GM10248 (cell line): ENCODE measurements around the gene SEMA3C.

ENCODE experiments used
- CTCF ChIA-PET: fragments of 300-600 bp; sonication (Branson Sonifier 250); formaldehyde crosslinking; extraction: SDS; loops from one replicate; lab custom pipeline; 2021; ENCODE audit warnings: antibody characterized with exemption; lab: Yijun Ruan, JAX
- POLR2A ChIA-PET: fragments of 350-650 bp; sonication (Branson Sonifier 250); formaldehyde crosslinking; extraction: SDS; loops from one replicate; lab custom pipeline; 2020; ENCODE audit warnings: antibody characterized with exemption; lab: Yijun Ruan, JAX
- DNase-seq: peaks from one replicate; pipeline ENCODE4 v3.0.0; 2012; ENCODE audit errors: extremely low spot score
- TF ChIP-seq, protein P1 (sequence below): IDR thresholded peaks from 2 replicates; pipeline ENCODE4 v1.5.1; 2012; ENCODE audit warnings: mild to moderate bottlenecking, low read depth; ENCODE audit errors: extremely low read depth, missing control alignments, control extremely low read depth

SEMA3C gene

DNA sequence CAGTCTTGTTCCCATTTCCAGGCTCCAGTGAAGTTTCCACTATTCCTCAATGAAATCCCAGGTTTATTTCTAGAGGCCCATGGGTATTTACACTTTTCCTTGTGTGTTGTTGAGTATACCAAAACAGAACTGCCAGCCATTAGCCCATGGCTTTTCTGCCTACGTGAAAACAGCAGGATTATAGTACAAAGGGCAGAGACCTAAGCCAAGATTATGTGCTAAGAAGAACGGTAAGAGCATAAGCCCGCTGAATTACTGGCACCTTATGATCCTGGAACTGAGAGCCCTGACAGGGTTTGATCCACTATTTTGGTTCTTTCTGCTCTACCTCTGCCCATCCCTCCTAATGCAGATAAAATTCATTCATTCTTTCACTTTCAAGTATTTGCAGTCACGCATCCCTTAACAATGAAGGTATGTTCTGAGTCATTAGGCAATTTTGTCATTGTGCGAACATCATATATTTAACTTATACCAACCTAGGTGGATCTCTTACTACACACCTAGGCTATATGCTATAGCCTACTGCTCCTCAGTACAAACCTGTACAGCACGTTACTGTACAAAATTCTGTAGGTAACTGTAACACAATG lies 16.0 kb downstream of the SEMA3C start:
- TF ChIP-seq, protein P1, sequence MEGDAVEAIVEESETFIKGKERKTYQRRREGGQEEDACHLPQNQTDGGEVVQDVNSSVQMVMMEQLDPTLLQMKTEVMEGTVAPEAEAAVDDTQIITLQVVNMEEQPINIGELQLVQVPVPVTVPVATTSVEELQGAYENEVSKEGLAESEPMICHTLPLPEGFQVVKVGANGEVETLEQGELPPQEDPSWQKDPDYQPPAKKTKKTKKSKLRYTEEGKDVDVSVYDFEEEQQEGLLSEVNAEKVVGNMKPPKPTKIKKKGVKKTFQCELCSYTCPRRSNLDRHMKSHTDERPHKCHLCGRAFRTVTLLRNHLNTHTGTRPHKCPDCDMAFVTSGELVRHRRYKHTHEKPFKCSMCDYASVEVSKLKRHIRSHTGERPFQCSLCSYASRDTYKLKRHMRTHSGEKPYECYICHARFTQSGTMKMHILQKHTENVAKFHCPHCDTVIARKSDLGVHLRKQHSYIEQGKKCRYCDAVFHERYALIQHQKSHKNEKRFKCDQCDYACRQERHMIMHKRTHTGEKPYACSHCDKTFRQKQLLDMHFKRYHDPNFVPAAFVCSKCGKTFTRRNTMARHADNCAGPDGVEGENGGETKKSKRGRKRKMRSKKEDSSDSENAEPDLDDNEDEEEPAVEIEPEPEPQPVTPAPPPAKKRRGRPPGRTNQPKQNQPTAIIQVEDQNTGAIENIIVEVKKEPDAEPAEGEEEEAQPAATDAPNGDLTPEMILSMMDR, result no peak
- POLR2A ChIA-PET, result no interaction called here
- DNase-seq, result no peak
- CTCF ChIA-PET, result no interaction called here

DNA sequence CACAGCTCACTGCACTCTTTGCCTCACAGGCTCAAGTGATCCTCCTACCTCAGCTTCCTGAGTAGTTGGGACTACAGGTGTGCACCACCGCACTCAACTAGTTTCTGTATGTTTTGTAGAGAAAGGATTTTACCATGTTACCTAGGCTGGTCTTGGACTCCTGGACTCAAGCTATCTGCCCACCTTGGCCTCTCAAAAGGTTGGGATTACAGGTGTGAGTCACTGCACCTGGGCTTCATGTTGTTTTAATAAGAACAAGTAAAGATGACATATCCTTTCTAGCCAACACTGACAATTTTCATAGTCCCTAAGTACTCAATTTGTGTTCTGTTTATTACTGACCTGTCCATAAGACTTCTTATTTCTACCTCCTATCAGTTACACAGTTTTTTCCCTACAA lies 16.8 kb downstream of the SEMA3C start:
- DNase-seq, result no peak
- TF ChIP-seq, protein P1, result no peak
- ChIA-PET POLR2A (no interaction called here), CTCF (interaction anchor here (1.1 to 1.6 kb wide), 2 partner anchors 10 kb away, joined by 3 to 4 read pairs; no protein-coding TSS in a partner anchor)

DNA sequence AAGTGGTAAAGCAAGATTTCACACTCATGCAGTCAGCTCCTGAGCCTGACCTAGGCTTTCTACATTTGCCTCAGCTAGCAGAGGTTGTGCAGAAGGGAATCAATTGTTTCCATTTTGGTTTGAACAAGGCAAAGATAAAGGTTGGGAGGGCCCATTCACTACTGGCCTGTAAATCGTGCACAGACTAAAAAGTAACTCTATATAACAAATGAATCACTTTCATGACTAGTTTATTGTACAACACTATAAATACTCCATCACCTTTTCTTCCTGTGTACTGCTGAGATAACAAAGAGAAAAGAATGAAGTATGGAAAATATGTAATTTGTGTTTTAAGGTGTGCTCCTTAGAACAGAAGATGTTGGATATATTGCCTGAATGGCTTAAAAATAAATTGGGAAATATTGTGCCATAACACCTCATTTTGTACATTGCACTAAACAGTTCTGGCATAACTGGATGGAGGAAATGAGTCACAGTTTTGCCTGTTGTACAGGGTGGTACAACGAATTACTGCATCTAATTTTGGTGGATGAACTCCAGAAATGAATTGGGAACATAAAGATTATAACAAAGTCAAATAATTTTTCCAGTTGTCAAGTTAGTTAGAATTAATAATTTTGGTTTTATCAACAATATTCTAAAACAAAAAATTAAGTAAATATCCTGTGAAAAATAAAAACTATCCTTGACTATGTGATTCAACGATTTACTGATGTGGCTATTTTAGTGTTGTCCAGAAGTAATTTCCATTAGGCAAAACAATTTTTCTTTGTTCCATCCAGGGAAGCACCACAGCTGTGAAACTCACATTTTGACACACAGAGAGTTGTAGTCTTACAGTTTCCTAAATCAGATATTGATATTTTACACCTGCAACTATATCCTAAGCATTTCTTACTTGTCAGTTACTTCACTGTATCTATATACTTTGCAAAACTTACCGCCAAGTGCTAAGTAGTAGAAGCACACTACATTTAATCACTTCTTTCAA lies 18.0 kb downstream of the SEMA3C start:
- CTCF ChIA-PET, result interaction anchor here (1.1 to 1.6 kb wide), 2 partner anchors 9 to 11 kb away, joined by 3 to 4 read pairs; no protein-coding TSS in a partner anchor
- no peak for DNase-seq
- POLR2A ChIA-PET, result no interaction called here
- TF ChIP-seq, protein P1, result no peak

DNA sequence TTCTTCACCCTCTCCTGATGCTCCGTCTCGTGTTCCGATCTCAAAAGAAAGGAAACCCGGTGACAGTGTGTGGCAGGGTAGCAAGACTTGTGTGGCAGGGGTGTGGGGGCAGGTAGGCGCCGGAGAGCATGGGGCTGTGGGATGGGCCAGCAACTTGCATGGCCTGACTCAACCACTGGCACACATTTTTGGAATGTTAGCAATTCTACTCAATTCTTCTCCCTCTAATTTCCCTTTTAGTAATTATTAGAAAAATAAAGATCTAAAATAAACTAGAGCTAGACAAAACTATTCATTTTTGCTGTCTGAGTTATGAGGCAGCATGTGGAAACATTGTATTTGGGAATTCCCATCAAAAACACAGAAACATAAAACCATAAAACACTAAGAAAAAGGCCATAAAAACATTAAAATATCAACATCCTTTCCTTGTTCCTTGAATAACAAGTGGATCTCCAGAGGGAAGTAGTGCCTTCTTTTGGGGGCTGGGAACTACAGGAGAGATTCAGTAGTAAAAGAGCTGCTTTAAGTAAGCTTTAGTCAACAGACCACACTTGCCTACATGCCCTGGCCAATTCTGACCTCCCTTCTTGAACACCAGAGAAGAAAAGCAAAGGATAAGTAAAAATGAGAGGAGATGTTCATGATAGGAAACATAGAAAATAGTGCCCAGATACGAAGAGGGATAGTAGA lies 21.8 kb downstream of the SEMA3C start:
- ChIA-PET POLR2A (no interaction called here), CTCF (interaction anchor here (1.3 kb wide), 1 partner anchor 15 kb away, joined by 5 read pairs; no protein-coding TSS in a partner anchor)
- no peak for DNase-seq
- TF ChIP-seq, protein P1, result no peak

DNA sequence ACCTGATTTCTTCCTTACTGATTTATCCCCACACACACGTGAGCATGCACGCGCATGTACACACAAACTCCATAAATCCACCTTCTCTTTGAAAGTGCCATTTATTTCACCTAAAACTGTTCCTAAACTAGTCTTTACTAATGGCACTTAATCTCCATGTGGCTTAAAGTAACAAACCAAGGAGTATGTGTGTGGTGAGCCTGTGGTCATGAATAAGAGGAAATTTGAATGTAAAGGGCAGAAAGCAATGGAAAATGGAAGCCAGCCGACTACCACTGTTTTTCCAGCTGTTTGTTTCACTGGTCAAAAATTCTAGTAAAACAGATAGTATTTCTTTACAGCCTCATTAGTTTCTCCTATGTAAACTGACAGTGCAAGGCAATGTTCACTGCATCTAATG lies 23.8 kb downstream of the SEMA3C start:
- DNase-seq, result no peak
- ChIA-PET POLR2A (no interaction called here), CTCF (interaction anchor here (1.3 kb wide), 1 partner anchor 12 kb away, joined by 3 read pairs; no protein-coding TSS in a partner anchor)
- TF ChIP-seq, protein P1, result no peak

DNA sequence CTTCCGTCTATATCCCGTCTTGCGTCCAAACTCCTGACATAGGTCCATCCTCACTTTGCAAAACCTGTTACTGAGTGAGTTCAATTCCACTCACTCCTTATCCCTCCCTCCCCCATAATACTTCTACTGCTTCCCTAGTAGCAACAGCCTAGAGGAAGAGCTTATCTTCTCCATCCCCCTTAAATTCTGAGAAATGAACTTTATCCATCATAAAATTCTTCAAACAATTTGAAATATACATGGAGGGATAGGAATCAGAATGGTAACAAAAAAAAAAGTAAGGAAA lies 27.6 kb downstream of the SEMA3C start:
- TF ChIP-seq, protein P1, result no peak
- CTCF ChIA-PET, result no interaction called here

More for the DNA sequence above, 27.6 kb downstream of the SEMA3C start:
- POLR2A ChIA-PET, result no interaction called here
- no peak for DNase-seq
